Pancreas (tissue), 10 donors: ENCODE data around the gene SERPINB6. TPM values are rescaled to one million over a fixed set of nuclear protein-coding genes. Genes with fewer than 3 reads are reported as not detected.

Experiments used
- ATAC-seq, 4 donors: fragments of 200-7000 bp; cut with Tn5 transposase; one replicate each; pipeline versions ENCODE4 v1.8.0 to v1.9.1; 2020; ENCODE audit warnings: mild to moderate bottlenecking in 4 of 4, moderate library complexity in 4 of 4
- DNase-seq, 6 donors: peaks; one replicate each; pipeline ENCODE4 v3.0.0-alpha.2; 2020
- FAIRE-seq: peaks from 2 replicates; lab custom pipeline; 2012; peaks lifted over from hg19 to GRCh38; lab: Jason Lieb, UNC
- H3K27ac ChIP-seq, 4 donors: fragments of 200-600 bp; sonication (generic); 1 replicate in 3 of 4; 2 replicates in 1 of 4; pipeline versions ENCODE4 v1.5.0 to v1.8.0; 2020
- H3K27me3 ChIP-seq, 4 donors: fragments of 200-600 bp; one replicate each; pipeline ENCODE4 v1.8.0; 2021
- H3K36me3 ChIP-seq, 3 donors: fragments of 200-600 bp; sonication (generic) in 1 of 3; one replicate each; pipeline versions ENCODE4 v1.5.0 to v1.8.0; 2020 to 2021
- H3K4me1 ChIP-seq, 3 donors: fragments of 200-600 bp; one replicate each; pipeline ENCODE4 v1.8.0; 2021
- H3K4me3 ChIP-seq, 4 donors: fragments of 200-600 bp; sonication (generic) in 2 of 4; one replicate each; pipeline versions ENCODE4 v1.5.0 to v1.8.0; 2020 to 2021
- H3K9me3 ChIP-seq, 4 donors: fragments of 200-600 bp; one replicate each; pipeline ENCODE4 v1.8.0; 2021
- WGBS, 2 donors: extraction: QIAGEN DNeasy Blood & Tissue Kit; methylation state at CpG; one replicate each; pipeline ENCODE4 v1.1.7; 2013; 5-methylcytosine and 5-hydroxymethylcytosine counted together
- intact Hi-C, 3 donors: fragments of 100-400 bp; cut with DNase I; formaldehyde crosslinking; loops; one replicate each; pipeline versions ENCODE4 v1.11.1 to v1.14.2; 2022
- polyA plus RNA-seq, 2 donors: library from polyadenylated mRNA; stranded (reverse); fragments of 200-250 nt; gene quantifications; one replicate each; pipeline ENCODE4 v1.2.3, GENCODE V29; 2013
- total RNA-seq, 6 donors: library from RNA; stranded (reverse); fragmentation: NEBNext Ultra II Directional in 4 of 6; extraction: Animal tissue kit (Norgen Biotek cat#: 25700) in 4 of 6; gene quantifications; one replicate each; pipeline versions ENCODE4 v1.2.1 to v1.2.4, GENCODE V29; 2021 to 2023
- TF ChIP-seq, protein P1 (sequence below), 4 donors: fragments of 200-600 bp; sonication (generic) in 3 of 4; IDR thresholded peaks; one replicate each; pipeline versions ENCODE4 v1.5.0 to v1.8.0; 2021; ENCODE audit warnings: antibody characterized with exemption in 4 of 4
- donor health status: healthy with polysubstance abuse.
- donor health status: DM: no; HTN: no; CAD: no; lungs with moderate emphysema.
- donor health status: DM: no; HTN: no; CAD: no.
- donor health status: control.
- donor health status: control.
- donor health status: Bipolar disorder and iron deficiency.
- donor health status: DM: yes; HTN: yes; CAD: no.
- donor health status: DM: no; HTN: no; CAD: no.
- donor health status: DM: no; HTN: no; CAD: no.
- donor health status: DM: yes; HTN: yes; CAD: no.

The SERPINB6 gene
- total RNA-seq (100 to 1,000 TPM in 2 of 6 donors, 10 to 100 TPM in 4; 77.7 to 110 (median 97.3) TPM), polyA plus RNA-seq (100 to 1,000 TPM; 108 to 193 TPM)

DNA sequence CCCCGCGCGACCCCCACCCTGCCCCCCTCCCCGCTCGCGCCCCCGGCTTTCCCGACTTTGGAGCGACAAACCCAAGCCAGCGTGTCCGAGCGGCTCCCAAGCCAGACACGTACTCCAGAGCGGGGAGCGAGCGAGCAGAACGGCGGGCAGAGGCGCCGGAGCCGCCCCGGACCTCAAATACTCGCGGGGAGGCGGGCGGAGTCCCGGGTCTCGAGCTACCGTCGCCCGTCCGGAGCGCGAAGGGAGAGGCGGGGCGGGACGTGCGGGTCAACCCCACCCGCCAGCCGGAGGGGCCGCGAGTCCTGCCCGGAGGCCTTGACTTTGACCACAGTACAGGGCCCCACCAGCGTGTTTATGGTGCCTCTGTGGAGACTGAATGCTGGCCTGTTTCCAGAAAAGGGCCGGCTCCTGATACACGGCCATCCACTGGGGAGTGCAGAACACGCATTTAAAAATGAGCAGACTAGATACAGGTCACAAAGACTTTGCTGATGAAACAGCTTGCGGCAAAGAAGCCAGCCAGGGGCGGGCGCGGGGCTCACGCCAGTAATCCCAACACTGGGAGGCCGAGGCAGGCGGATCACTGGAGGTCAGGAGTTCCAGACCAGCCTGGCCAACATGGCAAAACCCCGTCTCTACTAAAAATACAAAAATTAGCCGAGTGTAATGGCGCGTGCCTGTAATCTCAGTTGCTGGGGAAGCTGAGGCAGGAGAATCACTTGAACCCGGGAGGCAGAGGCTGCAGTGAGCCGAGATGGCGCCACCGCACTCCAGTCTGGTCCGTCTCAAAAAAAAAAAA is at the start of gene SERPINB6:
TSS of gene SERPINB6 (minus strand) at position 148 of the 799 bp plus-strand sequence. CDS start 12,235 bp downstream, outside the sequence.
- intact Hi-C loops, result no loop called here
- Histone ChIP-seq H3K27ac (peak within 1 kb of the TSS; percentile 87 to 97 (median 95)), H3K36me3 (no peaks in the 10 kb centered on the region), H3K9me3 (no peaks in the 10 kb centered on the region), H3K4me3 (peak within 1 kb of the TSS; percentile 47 to 90 (median 71)), H3K27me3 (no peaks in the 10 kb centered on the region), H3K4me1 (peaks cover 0 to 13% (median 8%) of the 10 kb centered on the region in 3 donors)
- TF ChIP-seq, protein P1, sequence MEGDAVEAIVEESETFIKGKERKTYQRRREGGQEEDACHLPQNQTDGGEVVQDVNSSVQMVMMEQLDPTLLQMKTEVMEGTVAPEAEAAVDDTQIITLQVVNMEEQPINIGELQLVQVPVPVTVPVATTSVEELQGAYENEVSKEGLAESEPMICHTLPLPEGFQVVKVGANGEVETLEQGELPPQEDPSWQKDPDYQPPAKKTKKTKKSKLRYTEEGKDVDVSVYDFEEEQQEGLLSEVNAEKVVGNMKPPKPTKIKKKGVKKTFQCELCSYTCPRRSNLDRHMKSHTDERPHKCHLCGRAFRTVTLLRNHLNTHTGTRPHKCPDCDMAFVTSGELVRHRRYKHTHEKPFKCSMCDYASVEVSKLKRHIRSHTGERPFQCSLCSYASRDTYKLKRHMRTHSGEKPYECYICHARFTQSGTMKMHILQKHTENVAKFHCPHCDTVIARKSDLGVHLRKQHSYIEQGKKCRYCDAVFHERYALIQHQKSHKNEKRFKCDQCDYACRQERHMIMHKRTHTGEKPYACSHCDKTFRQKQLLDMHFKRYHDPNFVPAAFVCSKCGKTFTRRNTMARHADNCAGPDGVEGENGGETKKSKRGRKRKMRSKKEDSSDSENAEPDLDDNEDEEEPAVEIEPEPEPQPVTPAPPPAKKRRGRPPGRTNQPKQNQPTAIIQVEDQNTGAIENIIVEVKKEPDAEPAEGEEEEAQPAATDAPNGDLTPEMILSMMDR (IDR thresholded peaks at IDR 0.05), result no peak
- FAIRE-seq, result no peak
- WGBS, 2 donors, result 1 to 3% methylated on average over 57 to 63 of the region's 63 CpGs
- peak; percentile 78 to 84 (median 80) for ATAC-seq
- peak; percentile 72 to 90 (median 80) for DNase-seq

DNA sequence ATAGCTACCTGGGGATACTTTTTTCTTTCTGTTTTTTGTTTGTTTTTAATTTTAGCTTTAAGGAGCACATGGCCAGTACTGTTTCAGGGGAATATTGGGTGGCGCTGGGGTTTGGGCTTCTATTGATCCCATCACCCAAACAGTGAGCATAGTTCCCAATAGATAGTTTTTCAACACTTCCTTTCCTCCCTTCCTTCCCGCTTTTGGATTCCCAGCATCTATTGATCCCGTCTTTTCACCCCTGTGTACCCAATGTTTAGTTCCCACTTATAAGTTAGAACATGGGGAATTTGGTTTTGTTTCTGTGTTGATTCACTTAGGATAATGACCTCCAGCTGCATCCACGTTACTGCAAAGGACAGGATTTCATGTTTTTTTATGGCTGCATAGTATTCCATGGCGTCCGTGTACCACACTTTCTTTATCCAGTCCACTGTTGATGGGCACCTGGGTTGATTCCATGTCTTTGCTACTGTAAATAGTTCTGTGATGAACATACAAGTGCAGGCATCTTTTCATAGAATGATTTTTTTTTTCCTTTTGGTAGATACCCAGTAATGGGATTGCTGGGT is 48.5 kb upstream of the SERPINB6 start:
- FAIRE-seq (no peak), DNase-seq (no peak), ATAC-seq (no peak)
- no peaks in the 10 kb centered on the region for H3K27me3 ChIP-seq
- 95% methylated on average over 6 of the region's 6 CpGs for WGBS, 2 donors
- intact Hi-C loops, result no loop called here
- no peaks in the 10 kb centered on the region for H3K36me3 ChIP-seq
- H3K9me3 ChIP-seq, result no peaks in the 10 kb centered on the region
- peaks cover 0 to 5% (median 0%) of the 10 kb centered on the region in 3 donors for H3K4me1 ChIP-seq
- H3K27ac ChIP-seq, result no peak overlapping the region
- TF ChIP-seq, protein P1 (IDR thresholded peaks at IDR 0.05), result no peak
- H3K4me3 ChIP-seq, result no peak overlapping the region

DNA sequence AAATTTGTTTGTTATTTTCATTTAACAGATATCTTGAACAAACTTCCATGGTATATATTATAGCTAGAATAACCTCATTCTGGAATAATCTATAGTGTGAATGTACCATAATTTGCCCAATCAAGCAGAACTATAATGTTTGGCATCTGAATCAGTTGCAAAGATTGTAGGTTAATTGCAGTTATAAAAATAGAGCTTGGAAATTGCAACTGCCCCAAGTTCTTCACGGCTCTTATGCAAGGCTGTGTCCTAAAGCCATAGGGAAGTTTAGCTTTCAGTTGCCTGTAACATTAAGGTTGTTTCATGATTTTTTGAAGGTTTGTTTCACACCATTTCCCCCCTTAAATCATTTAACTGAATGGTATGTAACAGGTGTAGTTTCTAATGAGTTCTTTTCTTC is 47.7 kb upstream of the SERPINB6 start:
- intact Hi-C loops, result no loop called here
- TF ChIP-seq, protein P1 (IDR thresholded peaks at IDR 0.05), result no peak
- ATAC-seq (no peak), FAIRE-seq (no peak), DNase-seq (no peak)
- no peaks in the 10 kb centered on the region for H3K27me3 ChIP-seq
- H3K4me3 ChIP-seq, result no peak overlapping the region
- no peak overlapping the region for H3K27ac ChIP-seq
- H3K4me1 ChIP-seq, result no peaks in the 10 kb centered on the region
- 83 to 88% methylated on average over 1 of the region's 1 CpG for WGBS, 2 donors
- H3K9me3 ChIP-seq, result no peaks in the 10 kb centered on the region
- no peaks in the 10 kb centered on the region for H3K36me3 ChIP-seq

DNA sequence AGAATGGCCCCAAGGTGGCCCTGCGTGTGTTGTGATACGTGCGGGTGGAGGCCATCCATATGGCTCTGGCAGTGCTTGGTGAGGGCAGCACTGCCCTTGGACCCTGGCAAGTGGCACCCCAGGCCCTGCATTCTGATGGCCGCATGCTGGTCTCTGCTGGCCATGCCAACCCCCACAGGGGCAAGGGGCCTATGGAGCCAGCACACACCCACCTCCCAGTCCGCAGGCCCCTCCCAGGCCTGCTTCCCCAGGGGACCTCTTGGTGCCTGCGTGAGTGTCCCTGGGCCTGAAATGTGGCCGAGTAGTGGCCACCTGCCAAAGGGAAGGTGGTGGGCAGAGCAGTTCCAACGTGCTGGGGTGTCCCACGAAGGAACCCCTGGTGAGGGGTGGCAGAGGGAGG is 45.9 kb upstream of the SERPINB6 start:
- Histone ChIP-seq H3K4me1 (no peaks in the 10 kb centered on the region), H3K27ac (no peak overlapping the region), H3K36me3 (no peaks in the 10 kb centered on the region), H3K9me3 (no peaks in the 10 kb centered on the region), H3K4me3 (no peak overlapping the region), H3K27me3 (no peaks in the 10 kb centered on the region)
- FAIRE-seq (no peak), DNase-seq (no peak), ATAC-seq (no peak)
- TF ChIP-seq, protein P1 (IDR thresholded peaks at IDR 0.05), result no peak
- WGBS, 2 donors, result 89 to 94% methylated on average over 9 of the region's 9 CpGs
- intact Hi-C loops, result no loop called here
